GM12878 (cell line): ENCODE results near the gene SPOP.

Source experiments
- BCL11A ChIP-seq: IDR thresholded peaks from 2 replicates; pipeline ENCODE4 v1.6.1; 2011; ENCODE audit warnings: low read depth, low read length
- CREB1 ChIP-seq: IDR thresholded peaks from 2 replicates; pipeline ENCODE4 v1.6.1; 2012; ENCODE audit warnings: low read depth, mild to moderate bottlenecking, inconsistent platforms
- ESRRA ChIP-seq: IDR thresholded peaks from 2 replicates; pipeline ENCODE4 v1.6.1; 2012; ENCODE audit warnings: mild to moderate bottlenecking, low read length, improper control_type of control experiment
- EZH2 ChIP-seq: IDR thresholded peaks from 2 replicates; pipeline ENCODE4 v1.6.1; 2012; ENCODE audit warnings: low read depth, mild to moderate bottlenecking, control low read depth, inconsistent platforms, low read length, borderline replicate concordance; ENCODE audit not compliant: control insufficient read depth
- HCFC1 ChIP-seq: fragments of 150-350 bp; IDR thresholded peaks from 2 replicates; pipeline ENCODE4 v1.6.1; 2014; ENCODE audit warnings: low read length
- NFYB ChIP-seq: IDR thresholded peaks from 2 replicates; pipeline ENCODE4 v1.6.1; 2011; ENCODE audit warnings: low read depth, mild to moderate bottlenecking, low read length, improper control_type of control experiment, moderate library complexity; ENCODE audit not compliant: insufficient read depth
- POLR2A ChIP-seq: IDR thresholded peaks from 2 replicates; pipeline ENCODE4 v1.6.1; 2011; ENCODE audit warnings: low read depth, mild to moderate bottlenecking, low read length
- POLR2AphosphoS5 ChIP-seq: IDR thresholded peaks from 2 replicates; pipeline ENCODE4 v1.6.1; 2011; ENCODE audit warnings: mild to moderate bottlenecking, low read length, inconsistent platforms
- RFX5 ChIP-seq: IDR thresholded peaks from 2 replicates; pipeline ENCODE4 v1.6.1; 2011; ENCODE audit warnings: low read depth, low read length, improper control_type of control experiment
- SREBF1 ChIP-seq: IDR thresholded peaks from 2 replicates; pipeline ENCODE4 v1.6.1; 2012; ENCODE audit warnings: mild to moderate bottlenecking, low read length
- TAF1 ChIP-seq: IDR thresholded peaks from 2 replicates; pipeline ENCODE4 v1.6.1; 2011; ENCODE audit warnings: mild to moderate bottlenecking, low read depth, low read length, borderline replicate concordance
- TF ChIP-seq, protein P1 (sequence below), 3 experiments: IDR thresholded peaks in 2 of 3; conservative IDR thresholded peaks in 1 of 3; 2 replicates each; pipeline ENCODE4 v1.5.1; 2011; ENCODE audit warnings: low read depth in 3 of 3, low read length in 3 of 3, mild to moderate bottlenecking in 3 of 3, control low read depth in 2 of 3, moderate library complexity in 2 of 3, inconsistent platforms in 1 of 3, mixed read lengths in 1 of 3; ENCODE audit not compliant: control insufficient read depth in 2 of 3, insufficient read depth in 1 of 3; ENCODE audit errors: extremely low read depth in 1 of 3
- TF ChIP-seq, protein P2 (sequence below): fragments of 450-650 bp; IDR thresholded peaks from 2 replicates; pipeline ENCODE4 v1.6.1; 2017; ENCODE audit warnings: mild to moderate bottlenecking
- TF ChIP-seq, protein P3 (sequence below): fragments of 450-650 bp; formaldehyde crosslinking; IDR thresholded peaks from 2 replicates; pipeline ENCODE4 v1.4.0; 2022; ENCODE audit warnings: mild to moderate bottlenecking, moderate library complexity

DNA sequence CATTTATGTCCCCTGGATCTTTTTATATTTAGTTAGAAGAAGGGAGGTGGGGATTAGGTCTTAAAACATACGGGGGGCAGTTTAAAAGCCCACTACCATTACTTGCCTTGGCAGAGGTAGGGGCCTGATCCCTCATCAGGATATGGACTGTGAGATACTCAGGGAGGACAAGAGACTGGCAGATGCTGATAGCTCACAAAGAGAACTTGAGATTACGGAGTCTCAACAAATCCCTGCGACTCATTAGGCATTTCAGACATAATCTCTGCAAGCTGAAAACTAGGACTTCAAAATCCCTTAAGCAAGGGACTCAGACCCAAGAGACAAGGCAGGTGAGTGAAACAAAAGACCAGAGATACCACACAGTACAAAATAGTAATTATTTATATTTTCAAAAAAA lies 79.0 kb downstream of the SPOP start:
- TF ChIP-seq RFX5 (no peak), TAF1 (no peak), SREBF1 (no peak), HCFC1 (no peak), NFYB (no peak), EZH2 (no peak), ESRRA (no peak), POLR2A (no peak), CREB1 (no peak), POLR2AphosphoS5 (no peak), BCL11A (no peak)
- TF ChIP-seq, protein P1, sequence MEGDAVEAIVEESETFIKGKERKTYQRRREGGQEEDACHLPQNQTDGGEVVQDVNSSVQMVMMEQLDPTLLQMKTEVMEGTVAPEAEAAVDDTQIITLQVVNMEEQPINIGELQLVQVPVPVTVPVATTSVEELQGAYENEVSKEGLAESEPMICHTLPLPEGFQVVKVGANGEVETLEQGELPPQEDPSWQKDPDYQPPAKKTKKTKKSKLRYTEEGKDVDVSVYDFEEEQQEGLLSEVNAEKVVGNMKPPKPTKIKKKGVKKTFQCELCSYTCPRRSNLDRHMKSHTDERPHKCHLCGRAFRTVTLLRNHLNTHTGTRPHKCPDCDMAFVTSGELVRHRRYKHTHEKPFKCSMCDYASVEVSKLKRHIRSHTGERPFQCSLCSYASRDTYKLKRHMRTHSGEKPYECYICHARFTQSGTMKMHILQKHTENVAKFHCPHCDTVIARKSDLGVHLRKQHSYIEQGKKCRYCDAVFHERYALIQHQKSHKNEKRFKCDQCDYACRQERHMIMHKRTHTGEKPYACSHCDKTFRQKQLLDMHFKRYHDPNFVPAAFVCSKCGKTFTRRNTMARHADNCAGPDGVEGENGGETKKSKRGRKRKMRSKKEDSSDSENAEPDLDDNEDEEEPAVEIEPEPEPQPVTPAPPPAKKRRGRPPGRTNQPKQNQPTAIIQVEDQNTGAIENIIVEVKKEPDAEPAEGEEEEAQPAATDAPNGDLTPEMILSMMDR (IDR thresholded peaks at IDR 0.05 in 2 of 3, conservative IDR thresholded peaks at IDR 0.05 in 1 of 3; ENCODE audit: control insufficient read depth in 2 of 3, extremely low read depth in 1 of 3, insufficient read depth in 1 of 3, low read depth in 3 of 3, low read length in 3 of 3), result no peak
- TF ChIP-seq, protein P2, sequence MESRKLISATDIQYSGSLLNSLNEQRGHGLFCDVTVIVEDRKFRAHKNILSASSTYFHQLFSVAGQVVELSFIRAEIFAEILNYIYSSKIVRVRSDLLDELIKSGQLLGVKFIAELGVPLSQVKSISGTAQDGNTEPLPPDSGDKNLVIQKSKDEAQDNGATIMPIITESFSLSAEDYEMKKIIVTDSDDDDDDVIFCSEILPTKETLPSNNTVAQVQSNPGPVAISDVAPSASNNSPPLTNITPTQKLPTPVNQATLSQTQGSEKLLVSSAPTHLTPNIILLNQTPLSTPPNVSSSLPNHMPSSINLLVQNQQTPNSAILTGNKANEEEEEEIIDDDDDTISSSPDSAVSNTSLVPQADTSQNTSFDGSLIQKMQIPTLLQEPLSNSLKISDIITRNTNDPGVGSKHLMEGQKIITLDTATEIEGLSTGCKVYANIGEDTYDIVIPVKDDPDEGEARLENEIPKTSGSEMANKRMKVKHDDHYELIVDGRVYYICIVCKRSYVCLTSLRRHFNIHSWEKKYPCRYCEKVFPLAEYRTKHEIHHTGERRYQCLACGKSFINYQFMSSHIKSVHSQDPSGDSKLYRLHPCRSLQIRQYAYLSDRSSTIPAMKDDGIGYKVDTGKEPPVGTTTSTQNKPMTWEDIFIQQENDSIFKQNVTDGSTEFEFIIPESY, result no peak
- TF ChIP-seq, protein P3, sequence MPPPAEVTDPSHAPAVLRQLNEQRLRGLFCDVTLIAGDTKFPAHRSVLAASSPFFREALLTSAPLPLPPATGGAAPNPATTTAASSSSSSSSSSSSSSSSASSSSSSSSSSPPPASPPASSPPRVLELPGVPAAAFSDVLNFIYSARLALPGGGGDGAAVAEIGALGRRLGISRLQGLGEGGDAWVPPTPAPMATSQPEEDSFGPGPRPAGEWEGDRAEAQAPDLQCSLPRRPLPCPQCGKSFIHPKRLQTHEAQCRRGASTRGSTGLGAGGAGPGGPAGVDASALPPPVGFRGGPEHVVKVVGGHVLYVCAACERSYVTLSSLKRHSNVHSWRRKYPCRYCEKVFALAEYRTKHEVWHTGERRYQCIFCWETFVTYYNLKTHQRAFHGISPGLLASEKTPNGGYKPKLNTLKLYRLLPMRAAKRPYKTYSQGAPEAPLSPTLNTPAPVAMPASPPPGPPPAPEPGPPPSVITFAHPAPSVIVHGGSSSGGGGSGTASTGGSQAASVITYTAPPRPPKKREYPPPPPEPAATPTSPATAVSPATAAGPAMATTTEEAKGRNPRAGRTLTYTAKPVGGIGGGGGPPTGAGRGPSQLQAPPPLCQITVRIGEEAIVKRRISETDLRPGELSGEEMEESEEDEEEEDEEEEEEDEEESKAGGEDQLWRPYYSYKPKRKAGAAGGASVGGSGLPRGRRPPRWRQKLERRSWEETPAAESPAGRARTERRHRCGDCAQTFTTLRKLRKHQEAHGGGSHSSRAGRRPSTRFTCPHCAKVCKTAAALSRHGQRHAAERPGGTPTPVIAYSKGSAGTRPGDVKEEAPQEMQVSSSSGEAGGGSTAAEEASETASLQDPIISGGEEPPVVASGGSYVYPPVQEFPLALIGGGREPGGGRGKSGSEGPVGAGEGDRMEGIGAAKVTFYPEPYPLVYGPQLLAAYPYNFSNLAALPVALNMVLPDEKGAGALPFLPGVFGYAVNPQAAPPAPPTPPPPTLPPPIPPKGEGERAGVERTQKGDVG (CRISPR knock-in tag), result no peak
